Body of pancreas (tissue), 4 donors: ENCODE measurements around the gene LRRC1. TPM values are rescaled to one million over a fixed set of nuclear protein-coding genes. Genes with fewer than 3 reads are reported as not detected.
A peak's percentile ranks its signal among the peaks of the same experiment; 100 is the strongest.

Experiments used
- ATAC-seq: fragments of 150-250 bp; one replicate; pipeline ENCODE4 v1.9.1; 2016
- DNase-seq, 4 donors: peaks; one replicate each; pipeline ENCODE4 v3.0.0-alpha.2; 2019
- H3K27ac ChIP-seq, 4 donors: fragments of 200-600 bp; sonication (generic); 1 replicate in 3 of 4; 2 replicates in 1 of 4; pipeline versions ENCODE4 v1.5.1 to v1.6.1; 2016 to 2019; ENCODE audit warnings: mild to moderate bottlenecking in 1 of 4, mixed read lengths in 1 of 4, moderate library complexity in 1 of 4
- H3K27me3 ChIP-seq, 2 donors: fragments of 200-600 bp; sonication (generic); one replicate each; pipeline ENCODE4 v1.6.0; 2016; ENCODE audit warnings: mild to moderate bottlenecking in 1 of 2
- H3K36me3 ChIP-seq, 2 donors: fragments of 200-600 bp; sonication (generic); replicated peaks in 1 of 2; 2 replicates each; pipeline ENCODE4 v1.5.1; 2016; ENCODE audit warnings: low read depth in 2 of 2; ENCODE audit not compliant: insufficient read depth in 1 of 2
- H3K4me1 ChIP-seq: fragments of 200-600 bp; sonication (generic); one replicate; pipeline ENCODE4 v1.6.0; 2016
- H3K4me3 ChIP-seq, 2 donors: fragments of 200-600 bp; sonication (generic); 1 replicate in 1 of 2; 2 replicates in 1 of 2; pipeline ENCODE4 v1.5.1; 2016 to 2019
- H3K9me3 ChIP-seq, 3 donors: fragments of 200-600 bp; sonication (generic); 1 replicate in 2 of 3; 2 replicates in 1 of 3; pipeline ENCODE4 v1.5.1; 2016
- POLR2A ChIP-seq, 3 donors: fragments of 450-650 bp; IDR thresholded peaks; one replicate each; pipeline ENCODE4 v1.6.1; 2016; ENCODE audit warnings: antibody characterized with exemption in 3 of 3, mild to moderate bottlenecking in 2 of 3
- WGBS, 2 donors: methylation state at CpG; one replicate each; pipeline ENCODE4 v1.1.5; 2017; 5-methylcytosine and 5-hydroxymethylcytosine counted together
- intact Hi-C: fragments of 100-400 bp; cut with DNase I; formaldehyde crosslinking; loops from one replicate; pipeline ENCODE4 v1.15.1; 2023
- total RNA-seq, 2 donors: library from RNA; depleted of rRNA; stranded (reverse); fragments of >200 nt; gene quantifications; one replicate each; pipeline ENCODE4 v1.1.0, GENCODE V29; 2016
- TF ChIP-seq, protein P1 (sequence below), 7 experiments: fragments of 450-650 bp in 4 of 7; fragments of 200-600 bp in 3 of 7; sonication (generic) in 3 of 7; IDR thresholded peaks; one replicate each; pipeline ENCODE4 v1.5.1; 2016 to 2019; ENCODE audit warnings: antibody characterized with exemption in 7 of 7

Gene LRRC1
- total RNA-seq, 2 donors from 2014 or later, result 13.2 to 17.1 TPM

DNA sequence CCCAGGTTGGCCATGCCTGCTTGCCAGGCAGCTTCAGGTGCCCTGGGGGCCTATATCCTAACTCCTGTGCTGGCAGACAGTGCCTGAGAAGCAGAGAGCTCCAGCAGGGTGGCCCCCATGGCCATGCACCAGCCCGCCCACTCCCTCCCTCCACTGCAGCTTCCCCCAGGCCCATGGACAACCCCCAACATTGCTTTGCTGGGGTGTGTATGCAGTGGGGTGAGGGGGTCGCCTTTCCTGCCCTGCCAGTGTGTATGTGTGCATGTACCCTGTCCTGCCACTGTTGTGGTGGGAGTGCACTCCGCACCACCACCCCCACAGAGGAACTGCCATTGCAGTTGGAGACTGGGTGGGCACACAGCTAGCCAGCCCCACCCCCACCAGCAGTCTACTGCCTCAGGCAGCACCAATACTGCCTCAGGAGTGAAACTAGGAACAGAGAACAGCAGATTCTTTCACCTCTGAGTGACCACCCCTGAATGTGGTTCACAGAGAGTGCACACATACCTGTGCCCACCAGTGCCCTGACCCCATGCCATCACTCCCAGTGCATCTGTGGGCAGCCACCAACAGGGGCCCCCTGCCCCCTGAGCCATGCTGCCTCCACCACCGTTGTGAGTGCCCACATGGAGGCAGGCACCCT is 151.1 kb downstream of the LRRC1 start:
- no peaks in the 10 kb centered on the region for H3K9me3 ChIP-seq
- TF ChIP-seq, protein P1, sequence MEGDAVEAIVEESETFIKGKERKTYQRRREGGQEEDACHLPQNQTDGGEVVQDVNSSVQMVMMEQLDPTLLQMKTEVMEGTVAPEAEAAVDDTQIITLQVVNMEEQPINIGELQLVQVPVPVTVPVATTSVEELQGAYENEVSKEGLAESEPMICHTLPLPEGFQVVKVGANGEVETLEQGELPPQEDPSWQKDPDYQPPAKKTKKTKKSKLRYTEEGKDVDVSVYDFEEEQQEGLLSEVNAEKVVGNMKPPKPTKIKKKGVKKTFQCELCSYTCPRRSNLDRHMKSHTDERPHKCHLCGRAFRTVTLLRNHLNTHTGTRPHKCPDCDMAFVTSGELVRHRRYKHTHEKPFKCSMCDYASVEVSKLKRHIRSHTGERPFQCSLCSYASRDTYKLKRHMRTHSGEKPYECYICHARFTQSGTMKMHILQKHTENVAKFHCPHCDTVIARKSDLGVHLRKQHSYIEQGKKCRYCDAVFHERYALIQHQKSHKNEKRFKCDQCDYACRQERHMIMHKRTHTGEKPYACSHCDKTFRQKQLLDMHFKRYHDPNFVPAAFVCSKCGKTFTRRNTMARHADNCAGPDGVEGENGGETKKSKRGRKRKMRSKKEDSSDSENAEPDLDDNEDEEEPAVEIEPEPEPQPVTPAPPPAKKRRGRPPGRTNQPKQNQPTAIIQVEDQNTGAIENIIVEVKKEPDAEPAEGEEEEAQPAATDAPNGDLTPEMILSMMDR (IDR thresholded peaks at IDR 0.05), result no peak
- no peak for TF ChIP-seq POLR2A (IDR thresholded peaks at IDR 0.05)
- WGBS, 2 donors, result 66 to 73% methylated on average over 3 to 4 of the region's 4 CpGs
- DNase-seq (no peak), ATAC-seq (no peak)
- H3K4me3 ChIP-seq, result no peak overlapping the region
- no peaks in the 10 kb centered on the region for H3K36me3 ChIP-seq
- no peaks in the 10 kb centered on the region for H3K4me1 ChIP-seq
- H3K27ac ChIP-seq, result no peak overlapping the region
- intact Hi-C loops, result no loop called here
- H3K27me3 ChIP-seq, result no peaks in the 10 kb centered on the region

GRCh38 chr6:53947780-53948179 is 153.0 kb downstream of the LRRC1 start:
- no peaks in the 10 kb centered on the region for H3K36me3 ChIP-seq
- H3K27me3 ChIP-seq, result no peaks in the 10 kb centered on the region
- H3K4me1 ChIP-seq, result no peaks in the 10 kb centered on the region
- intact Hi-C loops, result no loop called here
- 79 to 90% methylated on average over 1 of the region's 1 CpG for WGBS, 2 donors
- DNase-seq (no peak), ATAC-seq (no peak)
- no peak overlapping the region for H3K4me3 ChIP-seq
- no peaks in the 10 kb centered on the region for H3K9me3 ChIP-seq
- H3K27ac ChIP-seq, result no peak overlapping the region
- no peak for TF ChIP-seq POLR2A (IDR thresholded peaks at IDR 0.05)
- TF ChIP-seq, protein P1 (IDR thresholded peaks at IDR 0.05), result no peak

GRCh38 chr6:53951383-53951782 is 156.6 kb downstream of the LRRC1 start:
- DNase-seq, result no peak
- no peak for ATAC-seq
- Histone ChIP-seq H3K4me1 (no peaks in the 10 kb centered on the region), H3K27ac (no peak overlapping the region), H3K36me3 (no peaks in the 10 kb centered on the region), H3K9me3 (no peaks in the 10 kb centered on the region), H3K4me3 (no peak overlapping the region), H3K27me3 (no peaks in the 10 kb centered on the region)
- TF ChIP-seq POLR2A (IDR thresholded peaks at IDR 0.05), result no peak
- TF ChIP-seq, protein P1 (IDR thresholded peaks at IDR 0.05), result no peak
- intact Hi-C loops, result no loop called here
- WGBS, 2 donors, result 72 to 74% methylated on average over 3 of the region's 3 CpGs

- intact Hi-C loops, result no loop called here
- no peaks in the 10 kb centered on the region for H3K36me3 ChIP-seq
- no peak overlapping the region for H3K4me3 ChIP-seq
- H3K4me1 ChIP-seq, result no peaks in the 10 kb centered on the region
- H3K27ac ChIP-seq, result no peak overlapping the region
- peak; percentile 91 for ATAC-seq
- H3K27me3 ChIP-seq, result no peaks in the 10 kb centered on the region
- no peaks in the 10 kb centered on the region for H3K9me3 ChIP-seq
- TF ChIP-seq POLR2A (IDR thresholded peaks at IDR 0.05), result no peak
- TF ChIP-seq, protein P1 (IDR thresholded peaks at IDR 0.05), result peak; percentile 25 to 71 (median 65)
- WGBS, 2 donors, result 22 to 23% methylated on average over 6 of the region's 6 CpGs
- DNase-seq, result peak; percentile 62 to 75 (median 70)
These were observed 161.4 kb downstream of the LRRC1 start for GRCh38 chr6:53956068-53956711.

DNA sequence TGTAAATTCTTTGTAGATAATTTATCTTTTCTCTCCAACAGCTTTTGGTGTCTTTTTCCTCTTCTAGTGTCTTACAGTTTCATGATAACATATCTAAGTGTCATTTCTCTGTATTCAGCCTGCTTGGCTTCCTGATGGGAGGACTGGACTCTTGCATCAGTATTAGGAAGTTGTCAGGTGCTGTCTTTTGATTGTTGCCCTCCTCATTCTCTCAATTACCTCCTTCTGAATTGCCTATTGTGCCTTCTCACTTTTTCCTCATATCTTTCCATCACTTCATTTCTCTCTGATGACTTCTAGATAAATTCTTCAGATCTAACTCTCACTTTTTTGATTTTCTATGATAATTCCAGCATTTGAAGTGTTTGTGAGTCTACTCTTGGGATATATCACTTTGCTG is 162.0 kb downstream of the LRRC1 start:
- intact Hi-C loops, result no loop called here

More for the DNA sequence above, 162.0 kb downstream of the LRRC1 start:
- Histone ChIP-seq H3K27me3 (no peaks in the 10 kb centered on the region), H3K36me3 (no peaks in the 10 kb centered on the region), H3K4me1 (no peaks in the 10 kb centered on the region), H3K4me3 (no peak overlapping the region), H3K27ac (no peak overlapping the region), H3K9me3 (no peaks in the 10 kb centered on the region)
- ATAC-seq (no peak), DNase-seq (no peak)
- TF ChIP-seq POLR2A (IDR thresholded peaks at IDR 0.05), result no peak
- TF ChIP-seq, protein P1 (IDR thresholded peaks at IDR 0.05), result no peak
